GM19035 (cell line): Measurements from ENCODE around the gene DNER.
"Not testable (repeated sequence)": the region's sequence is repeated elsewhere in the genome, so short reads cannot be mapped to it uniquely, and the experiment has no call there.

Experiments
- ATAC-seq: cut with Tn5 transposase; IDR thresholded peaks from one replicate; pipeline ENCODE4 v1.9.1; 2021; ENCODE audit not compliant: unreplicated experiment

DNER gene

GRCh38 chr2:229718057-229718456, 3.7 kb upstream of the DNER start:
- no peak for ATAC-seq

- ATAC-seq = no peak
These were observed 1.6 kb upstream of the DNER start for GRCh38 chr2:229715895-229716507.

GRCh38 chr2:229714736-229715541, 584 bp upstream of the DNER start:
- ATAC-seq = peak; percentile 45

GRCh38 chr2:229713371-229714079, 830 bp downstream of the DNER start:
- peak; percentile 34 for ATAC-seq

GRCh38 chr2:229712136-229712535, 2.2 kb downstream of the DNER start:
- no peak for ATAC-seq

GRCh38 chr2:229708335-229708734, 6.0 kb downstream of the DNER start:
- no peak for ATAC-seq

GRCh38 chr2:229703909-229704630, 10.3 kb downstream of the DNER start:
- ATAC-seq = no peak

GRCh38 chr2:229701716-229702115, 12.6 kb downstream of the DNER start:
- no peak for ATAC-seq

- no peak for ATAC-seq
These were observed 13.3 kb downstream of the DNER start for GRCh38 chr2:229701062-229701461.

- no peak for ATAC-seq
These were observed 18.4 kb downstream of the DNER start for GRCh38 chr2:229695961-229696360.

GRCh38 chr2:229693845-229694244, 20.5 kb downstream of the DNER start:
- not testable (repeated sequence) for ATAC-seq

GRCh38 chr2:229691631-229692030, 22.7 kb downstream of the DNER start:
- no peak for ATAC-seq

GRCh38 chr2:229689307-229689839, 25.0 kb downstream of the DNER start:
- no peak for ATAC-seq

- no peak for ATAC-seq
These were observed 26.2 kb downstream of the DNER start for GRCh38 chr2:229688141-229688540.

GRCh38 chr2:229686122-229686919, 28.0 kb downstream of the DNER start:
- ATAC-seq = no peak

- ATAC-seq = no peak
These were observed 29.3 kb downstream of the DNER start for GRCh38 chr2:229684942-229685562.

GRCh38 chr2:229679393-229680125, 34.8 kb downstream of the DNER start:
- no peak for ATAC-seq

GRCh38 chr2:229675569-229675968, 38.8 kb downstream of the DNER start:
- no peak for ATAC-seq
